ENCODE data around the gene GDPD3.
"Not testable (repeated sequence)": the region's sequence is repeated elsewhere in the genome, so short reads cannot be mapped to it uniquely, and the experiment has no call there.

Gene GDPD3

GRCh38 chr16:30121741-30122571 lies 8.6 kb upstream of the GDPD3 start:
- FAIRE-seq: no peak
- DNase-seq (ENCODE audit: insufficient read length): no peak
- no peak for TF ChIP-seq POLR2A (IDR thresholded peaks at IDR 0.05; ENCODE audit: low read depth, low read length)
- no peak for TF ChIP-seq POLR2AphosphoS5 (IDR thresholded peaks at IDR 0.05; ENCODE audit: low read depth, low read length)
- no peak for TF ChIP-seq TAF1 (IDR thresholded peaks at IDR 0.05; ENCODE audit: borderline replicate concordance, low read depth, low read length)

DNA sequence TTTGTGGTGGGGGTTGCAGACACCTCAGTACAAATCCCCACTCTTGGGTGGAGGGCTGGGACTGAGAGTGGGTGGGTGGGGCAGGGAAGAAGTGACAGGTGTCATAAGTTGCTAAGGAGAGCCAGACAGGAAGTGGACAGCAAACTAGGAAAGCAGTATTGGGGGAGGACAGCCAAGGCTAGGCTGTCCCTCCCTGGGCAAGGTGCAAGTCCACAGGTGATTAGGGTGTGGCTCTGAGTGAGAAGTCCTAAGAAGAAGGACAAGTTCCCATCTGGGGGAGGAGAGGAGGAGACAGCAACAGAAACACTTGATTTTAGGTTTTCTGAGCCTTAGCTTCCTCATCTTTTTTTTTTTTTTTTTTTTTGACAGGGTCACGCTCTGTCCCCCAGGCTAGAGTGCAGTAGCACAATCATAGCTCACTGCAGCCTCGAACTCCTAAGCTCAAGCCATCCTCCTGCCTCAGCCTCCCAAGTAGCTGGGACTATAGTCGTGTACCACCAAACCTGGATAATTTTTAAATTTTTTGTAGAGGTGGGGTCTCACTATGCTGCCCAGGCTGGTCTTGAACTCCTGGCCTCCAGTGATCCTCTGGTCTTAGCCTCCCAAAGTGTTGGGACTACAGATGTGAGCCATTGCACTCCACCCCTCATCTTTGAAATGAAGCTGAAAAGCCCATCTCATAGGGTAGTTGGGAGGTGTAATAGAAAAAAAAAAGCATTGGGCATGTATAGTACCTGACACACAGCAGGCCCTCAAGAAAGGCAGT lies 7.2 kb upstream of the GDPD3 start:
- FAIRE-seq (no peak), DNase-seq (ENCODE audit: insufficient read length) (no peak)
- TF ChIP-seq POLR2AphosphoS5 (IDR thresholded peaks at IDR 0.05; ENCODE audit: low read depth, low read length) (no peak), POLR2A (IDR thresholded peaks at IDR 0.05; ENCODE audit: low read depth, low read length) (no peak), TAF1 (IDR thresholded peaks at IDR 0.05; ENCODE audit: borderline replicate concordance, low read depth, low read length) (no peak)

GRCh38 chr16:30119428-30119827 lies 6.1 kb upstream of the GDPD3 start:
- no peak for FAIRE-seq
- DNase-seq (ENCODE audit: insufficient read length): no peak

GRCh38 chr16:30117768-30118167 lies 4.4 kb upstream of the GDPD3 start:
- no peak for FAIRE-seq
- TF ChIP-seq POLR2A (IDR thresholded peaks at IDR 0.05; ENCODE audit: low read depth, low read length) (no peak), POLR2AphosphoS5 (IDR thresholded peaks at IDR 0.05; ENCODE audit: low read depth, low read length) (no peak), TAF1 (IDR thresholded peaks at IDR 0.05; ENCODE audit: borderline replicate concordance, low read depth, low read length) (no peak)
- no peak for DNase-seq (ENCODE audit: insufficient read length)

More at GRCh38 chr16:30119428-30119827, 6.1 kb upstream of the GDPD3 start:
- TF ChIP-seq POLR2A (IDR thresholded peaks at IDR 0.05; ENCODE audit: low read depth, low read length): no peak
- no peak for TF ChIP-seq TAF1 (IDR thresholded peaks at IDR 0.05; ENCODE audit: borderline replicate concordance, low read depth, low read length)

DNA sequence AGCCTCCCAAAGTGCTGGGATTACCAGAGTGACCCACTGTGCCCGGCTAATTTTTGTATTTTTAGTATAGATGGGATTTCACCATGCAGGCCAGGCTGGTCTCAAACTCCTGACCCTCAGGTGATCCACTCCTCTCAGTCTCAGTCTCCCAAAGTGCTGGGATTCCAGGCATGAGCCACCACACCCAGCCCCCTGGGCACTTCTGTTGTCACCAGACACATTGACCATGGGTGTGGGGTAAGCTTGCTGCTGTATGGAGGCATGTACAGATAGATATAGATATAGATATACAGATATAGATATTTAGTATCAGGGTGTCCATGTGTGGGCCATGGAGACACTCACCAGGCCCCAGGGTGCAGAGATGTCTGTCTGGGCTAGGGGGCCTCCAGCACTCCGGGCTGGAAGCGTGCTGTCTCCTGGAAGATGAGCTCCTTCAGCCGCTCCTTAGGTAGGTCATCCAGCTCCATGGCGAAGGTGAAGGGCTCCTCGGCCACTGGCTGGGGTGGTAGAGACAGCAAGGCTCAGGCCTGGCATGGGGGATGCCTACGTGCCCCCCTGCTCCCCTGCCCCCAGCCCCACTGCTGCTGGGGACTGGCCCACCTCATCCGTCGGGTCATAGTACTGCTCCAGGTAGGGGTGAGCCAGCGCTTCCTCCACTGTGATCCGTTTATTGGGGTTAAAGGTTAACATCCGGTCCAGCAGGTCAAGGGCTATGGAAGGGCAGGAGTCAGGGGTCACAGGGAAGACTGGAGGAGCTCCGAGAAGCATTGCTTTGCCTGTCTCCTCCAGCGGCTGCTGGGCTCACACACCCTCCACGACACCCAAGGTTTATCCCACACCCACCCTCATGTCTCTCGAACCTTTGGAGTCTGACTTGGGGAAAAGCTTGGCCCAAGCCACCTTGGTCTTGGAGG lies 3.2 kb upstream of the GDPD3 start:
- FAIRE-seq (no peak), DNase-seq (ENCODE audit: insufficient read length) (no peak)
- no peak for TF ChIP-seq TAF1 (IDR thresholded peaks at IDR 0.05; ENCODE audit: borderline replicate concordance, low read depth, low read length)
- no peak for TF ChIP-seq POLR2A (IDR thresholded peaks at IDR 0.05; ENCODE audit: low read depth, low read length)
- TF ChIP-seq POLR2AphosphoS5 (IDR thresholded peaks at IDR 0.05; ENCODE audit: low read depth, low read length): no peak

DNA sequence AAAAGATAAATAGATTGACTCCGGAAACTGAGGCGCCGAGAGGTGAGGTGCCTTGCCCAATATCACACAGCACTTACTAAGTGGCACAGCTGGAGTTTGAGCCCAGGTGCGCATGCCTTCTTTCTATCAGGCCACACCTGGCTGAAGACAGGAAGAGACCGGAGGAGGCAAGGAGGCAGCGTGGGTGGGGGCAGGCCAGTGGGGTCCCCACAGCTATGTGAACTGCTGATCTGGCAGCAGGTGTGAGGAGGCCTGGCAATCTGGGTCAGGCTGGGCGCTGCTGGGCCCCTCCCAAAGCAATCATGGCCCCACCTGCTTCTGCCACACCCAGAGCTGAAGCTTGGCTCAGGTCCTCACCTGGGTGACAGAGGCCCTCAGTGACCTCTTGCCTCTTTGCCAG lies 1.9 kb upstream of the GDPD3 start:
- TF ChIP-seq POLR2A (IDR thresholded peaks at IDR 0.05; ENCODE audit: low read depth, low read length) (no peak), TAF1 (IDR thresholded peaks at IDR 0.05; ENCODE audit: borderline replicate concordance, low read depth, low read length) (no peak), POLR2AphosphoS5 (IDR thresholded peaks at IDR 0.05; ENCODE audit: low read depth, low read length) (no peak)
- FAIRE-seq (no peak), DNase-seq (ENCODE audit: insufficient read length) (no peak)

DNA sequence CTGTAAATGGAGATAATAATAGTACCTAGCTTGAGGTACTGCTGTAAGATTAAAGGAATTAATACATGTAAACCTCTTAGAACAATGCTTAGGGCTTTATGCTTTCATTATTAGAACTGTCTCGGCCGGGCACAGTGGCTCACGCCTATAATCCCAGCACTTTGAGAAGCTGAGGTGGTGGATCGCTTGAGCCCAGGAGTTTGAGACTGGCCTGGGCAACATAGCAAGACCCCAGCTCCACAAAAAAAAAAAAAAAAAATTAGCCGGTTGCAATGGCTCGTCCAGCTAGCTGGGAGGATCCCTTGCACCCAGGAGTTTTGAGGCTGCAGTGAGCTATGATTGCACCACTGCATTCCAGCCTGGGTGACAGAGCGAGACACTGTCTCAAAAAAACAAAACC lies 1.5 kb upstream of the GDPD3 start:
- FAIRE-seq; DNase-seq (ENCODE audit: insufficient read length): not testable (repeated sequence)

DNA sequence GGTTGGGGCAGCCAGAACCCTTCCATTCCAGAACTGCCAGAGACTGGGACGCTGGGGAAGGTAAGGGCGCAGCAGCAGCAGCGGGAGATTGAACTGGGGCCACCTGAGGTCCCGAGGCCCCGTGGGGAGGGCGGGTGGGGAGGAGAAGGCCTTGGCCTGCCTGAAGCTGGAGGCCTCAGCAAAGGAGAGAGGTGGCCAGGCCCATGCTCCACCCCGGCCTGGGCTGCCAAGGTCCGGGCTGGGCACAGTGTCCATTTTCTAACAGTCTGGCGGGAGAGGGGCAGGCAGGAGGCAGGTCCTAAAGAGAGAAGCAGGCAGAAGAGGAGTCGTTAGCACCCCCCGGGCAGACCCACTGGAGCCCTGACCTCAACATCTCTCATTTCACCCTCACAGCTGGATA lies 1.1 kb upstream of the GDPD3 start:
- TF ChIP-seq POLR2AphosphoS5 (IDR thresholded peaks at IDR 0.05; ENCODE audit: low read depth, low read length) (no peak), TAF1 (IDR thresholded peaks at IDR 0.05; ENCODE audit: borderline replicate concordance, low read depth, low read length) (no peak), POLR2A (IDR thresholded peaks at IDR 0.05; ENCODE audit: low read depth, low read length) (no peak)
- no peak for FAIRE-seq
- no peak for DNase-seq (ENCODE audit: insufficient read length)

DNA sequence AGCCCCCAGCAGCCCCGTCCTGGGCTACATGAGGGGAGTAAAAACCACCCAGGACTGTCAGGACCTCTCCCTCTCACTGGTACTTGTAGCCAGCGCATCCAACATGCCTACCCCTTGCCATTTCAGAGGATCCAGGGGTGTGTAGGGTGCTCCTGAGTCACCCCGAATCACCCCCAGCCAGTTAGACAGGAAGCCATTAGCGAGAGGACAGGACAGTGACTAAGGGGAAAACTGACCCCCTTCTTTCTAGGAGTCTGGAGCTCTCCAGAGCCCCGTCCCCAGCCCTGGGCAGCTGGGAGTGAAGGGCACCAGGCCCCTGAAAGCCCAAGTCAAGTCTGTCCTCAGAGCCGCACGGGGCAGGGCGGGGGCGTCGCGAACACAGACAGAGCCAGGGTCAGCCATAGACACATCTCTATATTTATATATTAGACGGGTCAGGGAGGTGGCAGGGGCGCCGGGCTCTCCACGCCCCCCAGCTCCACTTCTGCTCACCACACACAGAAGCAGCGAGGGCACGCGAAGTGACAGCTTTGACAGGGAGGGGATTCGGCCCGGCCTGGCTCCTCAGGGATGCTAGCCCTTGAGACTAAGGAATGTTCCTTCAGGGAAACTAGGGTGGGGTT lies 485 bp upstream of the GDPD3 start:
- DNase-seq (ENCODE audit: insufficient read length) (no peak), FAIRE-seq (no peak)
- TF ChIP-seq TAF1 (IDR thresholded peaks at IDR 0.05; ENCODE audit: borderline replicate concordance, low read depth, low read length) (no peak), POLR2AphosphoS5 (IDR thresholded peaks at IDR 0.05; ENCODE audit: low read depth, low read length) (no peak), POLR2A (IDR thresholded peaks at IDR 0.05; ENCODE audit: low read depth, low read length) (no peak)

DNA sequence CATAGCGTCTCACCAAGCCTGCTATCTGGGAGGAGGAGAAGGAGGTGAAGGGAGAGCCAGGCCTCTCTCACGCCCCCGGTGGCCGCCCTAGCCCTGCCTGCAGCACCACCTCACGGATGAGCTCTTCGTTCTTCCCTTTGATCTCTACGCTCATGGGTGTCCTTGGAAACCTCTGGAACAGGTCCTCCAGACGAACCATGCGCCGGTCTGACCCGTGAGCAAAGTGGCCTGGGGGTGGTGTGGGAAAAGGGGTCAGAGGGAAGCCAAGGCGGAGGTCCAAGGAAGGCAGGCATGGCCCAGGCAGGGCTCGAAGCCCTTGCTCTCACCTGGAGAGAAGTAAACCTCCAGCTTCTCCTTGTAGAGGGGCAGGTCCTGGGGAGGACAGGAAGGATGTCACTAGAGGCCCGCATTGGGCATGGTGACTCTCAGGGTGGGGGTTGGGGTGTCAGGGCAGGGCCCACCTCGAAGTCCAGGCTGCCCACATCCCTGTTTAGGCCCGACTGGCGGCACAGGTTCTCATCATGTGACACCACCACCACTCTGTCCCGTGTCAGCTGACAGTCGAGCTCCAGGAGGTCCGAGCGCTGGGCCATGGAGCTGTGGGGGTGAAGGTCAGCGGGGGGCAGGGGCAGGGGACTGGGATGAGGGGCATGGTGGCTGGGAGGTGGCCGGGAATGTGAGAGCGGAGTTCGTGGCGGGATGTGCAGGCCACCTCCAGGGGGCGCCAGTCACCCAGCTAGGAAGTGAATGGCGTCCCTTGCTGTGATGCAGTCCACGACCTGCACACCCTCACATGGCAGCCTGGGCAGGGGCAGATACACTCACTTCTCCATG lies 923 bp downstream of the GDPD3 start:
- DNase-seq (ENCODE audit: insufficient read length): peak; percentile 81
- FAIRE-seq: peak; percentile 57
- TF ChIP-seq POLR2A (IDR thresholded peaks at IDR 0.05; ENCODE audit: low read depth, low read length) (no peak), TAF1 (IDR thresholded peaks at IDR 0.05; ENCODE audit: borderline replicate concordance, low read depth, low read length) (no peak), POLR2AphosphoS5 (IDR thresholded peaks at IDR 0.05; ENCODE audit: low read depth, low read length) (no peak)

All from GM12892 (cell line).